AG09309 (cell line): ENCODE results near the gene PARD3.

Experiments used
- DNase-seq: peaks from one replicate; pipeline ENCODE4 v3.0.0-alpha.2; 2010; ENCODE audit warnings: low read depth
- H3K4me3 ChIP-seq: 2 replicates; pipeline ENCODE4 v1.5.1; 2011; ENCODE audit warnings: mild to moderate bottlenecking, low read depth, low read length, moderate library complexity; ENCODE audit not compliant: control insufficient read depth
- CTCF ChIP-seq: IDR thresholded peaks from 2 replicates; pipeline ENCODE4 v1.5.1; 2011; ENCODE audit warnings: mild to moderate bottlenecking, low read depth, low read length, inconsistent platforms; ENCODE audit not compliant: insufficient read depth, control insufficient read depth; ENCODE audit errors: missing control alignments

The PARD3 gene

GRCh38 chr10:34622945-34623344 lies 192.2 kb downstream of the PARD3 start:
- no peak overlapping the region for H3K4me3 ChIP-seq
- TF ChIP-seq CTCF = no peak
- no peak for DNase-seq

- no peak overlapping the region for H3K4me3 ChIP-seq
- TF ChIP-seq CTCF = no peak
- no peak for DNase-seq
These were observed 196.5 kb downstream of the PARD3 start for GRCh38 chr10:34618611-34619010.

GRCh38 chr10:34615770-34616169 lies 199.3 kb downstream of the PARD3 start:
- DNase-seq = no peak
- H3K4me3 ChIP-seq = no peak overlapping the region
- TF ChIP-seq CTCF = no peak

GRCh38 chr10:34613491-34613890 lies 201.6 kb downstream of the PARD3 start:
- no peak for TF ChIP-seq CTCF
- no peak overlapping the region for H3K4me3 ChIP-seq
- DNase-seq = no peak

GRCh38 chr10:34612938-34613337 lies 202.2 kb downstream of the PARD3 start:
- no peak for TF ChIP-seq CTCF
- H3K4me3 ChIP-seq = no peak overlapping the region
- no peak for DNase-seq

GRCh38 chr10:34612446-34612845 lies 202.7 kb downstream of the PARD3 start:
- H3K4me3 ChIP-seq = no peak overlapping the region
- no peak for DNase-seq
- TF ChIP-seq CTCF = no peak

- DNase-seq = no peak
- no peak overlapping the region for H3K4me3 ChIP-seq
- no peak for TF ChIP-seq CTCF
These were observed 205.7 kb downstream of the PARD3 start for GRCh38 chr10:34609287-34609940.
